IMR-90 (cell line): ENCODE results near the gene DAZL. TPM values are rescaled to one million over a fixed set of nuclear protein-coding genes. Genes with fewer than 3 reads are reported as not detected.

Experiments
- ATAC-seq: fragments of 200-7000 bp; cut with Tn5 transposase; 2 replicates; pipeline ENCODE4 v1.9.1; 2020; ENCODE audit warnings: low read depth, mild to moderate bottlenecking, moderate library complexity
- BruUV-seq: library from RNA; stranded (reverse); fragments of 400-500 nt; replicated peaks from 2 replicates; lab custom pipeline; 2021; lab: Mats Ljungman, UMichigan
- CTCF ChIA-PET: fragments of 300-600 bp; formaldehyde crosslinking; extraction: SDS; loops from one replicate; lab custom pipeline; 2021; ENCODE audit warnings: antibody characterized with exemption; lab: Yijun Ruan, JAX
- POLR2A ChIA-PET: fragments of 300-600 bp; sonication (Branson Sonifier 250); formaldehyde crosslinking; loops from one replicate; lab custom pipeline; 2022; ENCODE audit warnings: antibody characterized with exemption; ENCODE audit not compliant: unreplicated experiment; lab: Charles Lee
- DNase-seq: peaks from one replicate; pipeline ENCODE4 v3.0.0; 2013
- H2AFZ ChIP-seq: replicated peaks from 2 replicates; pipeline ENCODE3; 2013; ENCODE audit warnings: low read length, mild to moderate bottlenecking; ENCODE audit not compliant: poor library complexity
- H2AK5ac ChIP-seq: 2 replicates; pipeline ENCODE4 v1.6.1; 2013; ENCODE audit warnings: low read depth, low read length, inconsistent platforms
- H2AK9ac ChIP-seq: replicated peaks from 2 replicates; pipeline ENCODE3; 2013; ENCODE audit warnings: mild to moderate bottlenecking, low read depth, low read length, moderate library complexity; ENCODE audit not compliant: poor library complexity
- H2BK120ac ChIP-seq: 2 replicates; pipeline ENCODE4 v1.6.1; 2013; ENCODE audit warnings: low read depth, low read length, inconsistent platforms
- H2BK15ac ChIP-seq: 3 replicates; pipeline ENCODE4 v1.6.1; 2013; ENCODE audit warnings: low read depth, low read length, inconsistent platforms
- H2BK20ac ChIP-seq: 2 replicates; pipeline ENCODE4 v1.6.1; 2013; ENCODE audit warnings: low read depth, mild to moderate bottlenecking, inconsistent platforms, low read length, moderate library complexity
- H2BK5ac ChIP-seq: 2 replicates; pipeline ENCODE4 v1.6.1; 2013; ENCODE audit warnings: mild to moderate bottlenecking, low read depth, low read length, inconsistent platforms; ENCODE audit not compliant: poor library complexity, severe bottlenecking
- H3K14ac ChIP-seq: replicated peaks from 2 replicates; pipeline ENCODE4 v1.6.1; 2013; ENCODE audit warnings: low read depth, low read length, inconsistent platforms
- H3K18ac ChIP-seq: 2 replicates; pipeline ENCODE4 v1.6.1; 2013; ENCODE audit warnings: low read depth, low read length, control low read depth
- H3K23ac ChIP-seq: 2 replicates; pipeline ENCODE4 v1.6.1; 2013; ENCODE audit warnings: low read depth, low read length, inconsistent platforms
- H3K27ac ChIP-seq: 2 replicates; pipeline ENCODE4 v1.5.1; 2013; ENCODE audit warnings: mild to moderate bottlenecking, control low read depth, low read length; ENCODE audit not compliant: insufficient read depth
- H3K27me3 ChIP-seq: 2 replicates; pipeline ENCODE4 v1.6.1; 2013; ENCODE audit warnings: low read length; ENCODE audit not compliant: control insufficient read depth, insufficient read depth
- H3K36me3 ChIP-seq: 2 replicates; pipeline ENCODE4 v1.6.1; 2013; ENCODE audit warnings: low read length, mixed read lengths; ENCODE audit not compliant: control insufficient read depth, insufficient read depth
- H3K4ac ChIP-seq: 2 replicates; pipeline ENCODE4 v1.6.1; 2013; ENCODE audit warnings: low read depth, low read length, inconsistent platforms
- H3K4me1 ChIP-seq: 2 replicates; pipeline ENCODE4 v1.6.1; 2013; ENCODE audit warnings: low read length, mixed read lengths; ENCODE audit not compliant: control insufficient read depth, insufficient read depth
- H3K4me2 ChIP-seq: 2 replicates; pipeline ENCODE4 v1.6.1; 2013; ENCODE audit warnings: low read depth, mild to moderate bottlenecking, control low read depth, low read length, moderate library complexity
- H3K4me3 ChIP-seq: 2 replicates; pipeline ENCODE4 v1.5.1; 2013; ENCODE audit warnings: low read depth, mild to moderate bottlenecking, control low read depth, low read length, moderate library complexity; ENCODE audit not compliant: insufficient read depth
- H3K56ac ChIP-seq: 2 replicates; pipeline ENCODE4 v1.6.1; 2013; ENCODE audit warnings: low read length, inconsistent platforms; ENCODE audit not compliant: insufficient read depth; ENCODE audit errors: extremely low read depth
- H3K79me1 ChIP-seq, 2 experiments: 2 replicates each; pipeline ENCODE4 v1.6.1; 2013; ENCODE audit warnings: low read length in 2 of 2, inconsistent platforms in 1 of 2, low read depth in 1 of 2
- H3K9ac ChIP-seq: 2 replicates; pipeline ENCODE4 v1.6.1; 2013; ENCODE audit warnings: low read depth, low read length, control low read depth
- H3K9me1 ChIP-seq: 2 replicates; pipeline ENCODE4 v1.6.1; 2013; ENCODE audit warnings: low read length, inconsistent platforms; ENCODE audit not compliant: insufficient read depth
- H3K9me3 ChIP-seq: 2 replicates; pipeline ENCODE4 v1.6.1; 2013; ENCODE audit warnings: low read length; ENCODE audit not compliant: control insufficient read depth, insufficient read depth
- H4K20me1 ChIP-seq: 2 replicates; pipeline ENCODE4 v1.6.1; 2013; ENCODE audit warnings: low read length, inconsistent platforms; ENCODE audit not compliant: insufficient read depth
- H4K5ac ChIP-seq: 2 replicates; pipeline ENCODE4 v1.6.1; 2013; ENCODE audit warnings: mild to moderate bottlenecking, low read depth, low read length, control low read depth
- H4K8ac ChIP-seq, 2 experiments: 2 replicates each; pipeline ENCODE4 v1.6.1; 2013; ENCODE audit warnings: low read depth in 2 of 2, low read length in 2 of 2, control low read depth in 1 of 2, inconsistent platforms in 1 of 2
- H4K91ac ChIP-seq: 2 replicates; pipeline ENCODE4 v1.6.1; 2013; ENCODE audit warnings: low read depth, low read length, inconsistent platforms; ENCODE audit not compliant: insufficient read depth
- BHLHE40 ChIP-seq: fragments of 150-350 bp; IDR thresholded peaks from 2 replicates; pipeline ENCODE4 v1.6.1; 2016; ENCODE audit warnings: mild to moderate bottlenecking, low read depth, low read length
- CEBPB ChIP-seq: IDR thresholded peaks from 2 replicates; pipeline ENCODE4 v1.6.1; 2012; ENCODE audit warnings: low read depth, low read length, improper control_type of control experiment
- CHD1 ChIP-seq: IDR thresholded peaks from 2 replicates; pipeline ENCODE4 v1.6.1; 2012; ENCODE audit warnings: low read depth, low read length, improper control_type of control experiment
- CTCF ChIP-seq: conservative IDR thresholded peaks from 2 replicates; pipeline ENCODE4 v1.5.1; 2012; ENCODE audit warnings: mild to moderate bottlenecking, low read depth, low read length, improper control_type of control experiment
- ELK1 ChIP-seq: fragments of 150-350 bp; IDR thresholded peaks from 2 replicates; pipeline ENCODE4 v1.6.1; 2016; ENCODE audit warnings: low read depth, mild to moderate bottlenecking, low read length, moderate library complexity, borderline replicate concordance
- FOS ChIP-seq: fragments of 150-350 bp; IDR thresholded peaks from 2 replicates; pipeline ENCODE4 v1.6.1; 2016; ENCODE audit warnings: low read depth, low read length
- MAFK ChIP-seq: IDR thresholded peaks from 2 replicates; pipeline ENCODE4 v1.6.1; 2012; ENCODE audit warnings: low read depth, low read length, improper control_type of control experiment
- MAZ ChIP-seq: IDR thresholded peaks from 2 replicates; pipeline ENCODE4 v1.6.1; 2012; ENCODE audit warnings: low read depth, mild to moderate bottlenecking, low read length, improper control_type of control experiment, moderate library complexity, borderline replicate concordance
- MXI1 ChIP-seq: IDR thresholded peaks from 2 replicates; pipeline ENCODE4 v1.6.1; 2012; ENCODE audit warnings: low read depth, mild to moderate bottlenecking, low read length, moderate library complexity, borderline replicate concordance
- NFE2L2 ChIP-seq: fragments of 150-350 bp; IDR thresholded peaks from 2 replicates; pipeline ENCODE4 v1.6.1; 2016; ENCODE audit warnings: low read depth, mild to moderate bottlenecking, low read length
- POLR2A ChIP-seq: IDR thresholded peaks from 2 replicates; pipeline ENCODE4 v1.6.1; 2012; ENCODE audit warnings: mild to moderate bottlenecking, low read depth, low read length
- RAD21 ChIP-seq: IDR thresholded peaks from 2 replicates; pipeline ENCODE4 v1.6.1; 2012; ENCODE audit warnings: low read length, improper control_type of control experiment
- RCOR1 ChIP-seq: IDR thresholded peaks from 2 replicates; pipeline ENCODE4 v1.6.1; 2012; ENCODE audit warnings: mild to moderate bottlenecking, low read length, improper control_type of control experiment; ENCODE audit not compliant: insufficient replicate concordance
- RFX5 ChIP-seq: IDR thresholded peaks from 2 replicates; pipeline ENCODE4 v1.8.0; 2012; ENCODE audit warnings: low read depth, mild to moderate bottlenecking, low read length, moderate library complexity
- SMC3 ChIP-seq: fragments of 150-350 bp; IDR thresholded peaks from 2 replicates; pipeline ENCODE4 v1.6.1; 2016; ENCODE audit warnings: low read depth, mild to moderate bottlenecking, antibody characterized with exemption, low read length, moderate library complexity
- WGBS, 2 experiments: methylation state at CpG; one replicate each; pipeline versions ENCODE4 v1.1.5 to v1.1.7; 2013; ENCODE audit warnings: missing lambda C conversion rate in 2 of 2; ENCODE audit not compliant: insufficient read length in 1 of 2; ENCODE audit errors: extremely low coverage in 2 of 2; 5-methylcytosine and 5-hydroxymethylcytosine counted together
- dilution Hi-C: fragments of 300-500 bp; cut with HindIII; formaldehyde crosslinking; loops from one replicate; pipeline ENCODE4 v1.14.3; 2018; ENCODE audit warnings: low sequenced_read_pairs; ENCODE audit not compliant: unreplicated experiment
- in situ Hi-C: fragments of 300-500 bp; cut with MboI; formaldehyde crosslinking; loops from 3 replicates; pipeline ENCODE4 v1.14.3; 2019; ENCODE audit warnings: low sequenced_read_pairs, inconsistent platforms, mixed read lengths
- intact Hi-C: fragments of 100-400 bp; cut with micrococcal nuclease; formaldehyde crosslinking; loops from 2 replicates; pipeline ENCODE4 v1.10.0; 2022
- polyA plus RNA-seq, 3 experiments: library from polyadenylated mRNA; depleted of rRNA; stranded (reverse); fragments of >200 nt; gene quantifications; 2 replicates each; pipeline ENCODE4 v1.2.3, GENCODE V29; 2012; ENCODE audit warnings: low replicate concordance in 1 of 3
- total RNA-seq: library from RNA; depleted of rRNA; stranded (reverse); fragments of >200 nt; gene quantifications from 2 replicates; pipeline ENCODE4 v1.2.3, GENCODE V29; 2012
- TF ChIP-seq, protein P1 (sequence below): fragments of 150-350 bp; IDR thresholded peaks from 2 replicates; pipeline ENCODE4 v1.6.1; 2017; ENCODE audit warnings: mild to moderate bottlenecking, antibody characterized with exemption, low read length, low read depth

The DAZL gene
- total and polyA plus RNA-seq, 2 of the 4 experiments (the other 2 are of a cell fraction) = not detected

GRCh38 chr3:16584880-16585279 lies 20.3 kb downstream of the DAZL start:
- H3K79me1 ChIP-seq = no peaks in the 10 kb centered on the region
- WGBS, 2 experiments = no CpG with 5 or more reads among the region's 2 CpGs
- CTCF ChIA-PET = no interaction called here
- no TSS peak for BruUV-seq
- no peaks in the 10 kb centered on the region for H3K9me1 ChIP-seq
- H2BK15ac ChIP-seq = no peak overlapping the region
- no peak overlapping the region for H4K5ac ChIP-seq
- H3K4me3 ChIP-seq = no peak overlapping the region
- ATAC-seq (no peak), DNase-seq (no peak)
- H3K27me3 ChIP-seq = no peaks in the 10 kb centered on the region; the same call in 1 of the 2 replicates
- no peak overlapping the region for H3K14ac ChIP-seq
- H2AFZ ChIP-seq = no peak overlapping the region
- dilution Hi-C loops (no loop called here), intact Hi-C loops (no loop called here), in situ Hi-C loops (no loop called here)
- H3K27ac ChIP-seq = no peak overlapping the region
- no peak overlapping the region for H2AK5ac ChIP-seq
- H2BK5ac ChIP-seq = no peak overlapping the region
- no peak overlapping the region for H3K56ac ChIP-seq
- POLR2A ChIA-PET = no interaction called here
- H4K91ac ChIP-seq = no peak overlapping the region
- no peak overlapping the region for H3K23ac ChIP-seq
- no peaks in the 10 kb centered on the region for H3K9me3 ChIP-seq
- no peak overlapping the region for H2BK20ac ChIP-seq
- no peaks in the 10 kb centered on the region for H3K36me3 ChIP-seq
- no peak overlapping the region for H2AK9ac ChIP-seq
- H2BK120ac ChIP-seq = no peak overlapping the region
- no peak overlapping the region for H3K9ac ChIP-seq
- H3K4me2 ChIP-seq = no peak overlapping the region
- H3K4ac ChIP-seq = no peak overlapping the region
- H4K8ac ChIP-seq = no peak overlapping the region
- H4K20me1 ChIP-seq = no peaks in the 10 kb centered on the region
- H3K4me1 ChIP-seq = no peaks in the 10 kb centered on the region
- no peak overlapping the region for H3K18ac ChIP-seq
- TF ChIP-seq FOS = no peak
- TF ChIP-seq MXI1 = no peak
- no peak for TF ChIP-seq NFE2L2
- TF ChIP-seq CHD1 = no peak
- no peak for TF ChIP-seq SMC3
- no peak for TF ChIP-seq CTCF
- no peak for TF ChIP-seq POLR2A
- no peak for TF ChIP-seq MAZ
- TF ChIP-seq MAFK = no peak
- TF ChIP-seq BHLHE40 = no peak
- no peak for TF ChIP-seq RFX5
- TF ChIP-seq RCOR1 = no peak
- no peak for TF ChIP-seq RAD21
- no peak for TF ChIP-seq ELK1
- TF ChIP-seq CEBPB = no peak
- TF ChIP-seq, protein P1, sequence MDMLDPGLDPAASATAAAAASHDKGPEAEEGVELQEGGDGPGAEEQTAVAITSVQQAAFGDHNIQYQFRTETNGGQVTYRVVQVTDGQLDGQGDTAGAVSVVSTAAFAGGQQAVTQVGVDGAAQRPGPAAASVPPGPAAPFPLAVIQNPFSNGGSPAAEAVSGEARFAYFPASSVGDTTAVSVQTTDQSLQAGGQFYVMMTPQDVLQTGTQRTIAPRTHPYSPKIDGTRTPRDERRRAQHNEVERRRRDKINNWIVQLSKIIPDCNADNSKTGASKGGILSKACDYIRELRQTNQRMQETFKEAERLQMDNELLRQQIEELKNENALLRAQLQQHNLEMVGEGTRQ = no peak
